OCI-LY1 (cell line): ENCODE results near the gene MNT.

Experiments
- H2AFZ ChIP-seq: fragments of 200-600 bp; sonication (generic), shearing (Covaris generic); 2 replicates; pipeline ENCODE4 v1.6.0; 2014; ENCODE audit warnings: antibody characterized with exemption, mild to moderate bottlenecking, low read length
- H3F3A ChIP-seq: fragments of 200-600 bp; sonication (generic), shearing (Covaris generic); 2 replicates; pipeline ENCODE4 v1.6.0; 2014; ENCODE audit warnings: mild to moderate bottlenecking, antibody characterized with exemption, low read length, moderate library complexity; ENCODE audit not compliant: insufficient read depth
- H3K27ac ChIP-seq: fragments of 200-600 bp; sonication (generic); 2 replicates; pipeline ENCODE4 v1.5.1; 2014; ENCODE audit warnings: low read length, mixed run types, mild to moderate bottlenecking, low read depth; ENCODE audit not compliant: poor library complexity, severe bottlenecking
- H3K27me3 ChIP-seq: fragments of 200-600 bp; sonication (generic); 2 replicates; pipeline ENCODE4 v1.6.0; 2014; ENCODE audit warnings: antibody characterized with exemption, mild to moderate bottlenecking, low read length, moderate library complexity; ENCODE audit not compliant: insufficient read depth
- H3K36me3 ChIP-seq: fragments of 200-600 bp; sonication (generic); 2 replicates; pipeline ENCODE4 v1.6.1; 2014; ENCODE audit warnings: mild to moderate bottlenecking, antibody characterized with exemption, low read length, moderate library complexity, mixed read lengths; ENCODE audit not compliant: insufficient read depth
- H3K4me1 ChIP-seq: fragments of 200-600 bp; sonication (generic); 2 replicates; pipeline ENCODE4 v1.5.1; 2014; ENCODE audit warnings: mild to moderate bottlenecking, low read length, moderate library complexity; ENCODE audit not compliant: insufficient read depth, severe bottlenecking
- H3K4me2 ChIP-seq: fragments of 200-600 bp; sonication (generic), shearing (Covaris generic); 2 replicates; pipeline ENCODE4 v1.6.1; 2014; ENCODE audit warnings: low read length
- H3K4me3 ChIP-seq: fragments of 200-600 bp; sonication (generic); 2 replicates; pipeline ENCODE4 v1.5.1; 2014; ENCODE audit warnings: low read length, low read depth, mild to moderate bottlenecking, mixed read lengths; ENCODE audit not compliant: poor library complexity, severe bottlenecking
- H3K79me2 ChIP-seq: fragments of 200-600 bp; shearing (Covaris generic); 2 replicates; pipeline ENCODE4 v1.6.1; 2016; ENCODE audit warnings: mixed run types, low read length, mixed read lengths; ENCODE audit not compliant: insufficient read depth
- H3K9ac ChIP-seq: fragments of 200-600 bp; sonication (generic), shearing (Covaris generic); 2 replicates; pipeline ENCODE4 v1.6.1; 2014; ENCODE audit warnings: mild to moderate bottlenecking, low read length, mixed read lengths
- H3K9me2 ChIP-seq: fragments of 200-600 bp; sonication (generic), shearing (Covaris generic); 2 replicates; pipeline ENCODE4 v1.6.1; 2014; ENCODE audit warnings: low read depth, mild to moderate bottlenecking, low read length, mixed read lengths
- H3K9me3 ChIP-seq: fragments of 200-600 bp; shearing (Covaris generic); 2 replicates; pipeline ENCODE4 v1.6.1; 2014; ENCODE audit warnings: low read length, mixed read lengths
- H4K20me1 ChIP-seq: fragments of 200-600 bp; sonication (generic), shearing (Covaris generic); 2 replicates; pipeline ENCODE4 v1.6.0; 2016; ENCODE audit warnings: mild to moderate bottlenecking, low read length; ENCODE audit not compliant: insufficient read depth
- CTCF ChIP-seq: fragments of 200-600 bp; sonication (generic), shearing (Covaris generic); IDR thresholded peaks from 2 replicates; pipeline ENCODE4 v1.5.1; 2017; ENCODE audit warnings: mild to moderate bottlenecking, antibody characterized with exemption, low read length, moderate library complexity, mixed read lengths
- EZH2 ChIP-seq: fragments of 200-600 bp; sonication (generic), shearing (Covaris generic); IDR thresholded peaks from 2 replicates; pipeline ENCODE4 v1.8.0; 2017; ENCODE audit warnings: borderline replicate concordance, mixed run types, mild to moderate bottlenecking, antibody characterized with exemption, low read length, moderate library complexity, mixed read lengths

The MNT gene

GRCh38 chr17:2400474-2400866 lies 390 bp downstream of the MNT start:
- Histone ChIP-seq H3F3A (no peaks in the 10 kb centered on the region; the same call in 1 of the 2 replicates), H3K9me2 (no peaks in the 10 kb centered on the region), H3K27me3 (no peaks in the 10 kb centered on the region), H3K36me3 (no peaks in the 10 kb centered on the region), H3K9ac (peak overlapping the region; percentile 80), H3K4me2 (peak overlapping the region; percentile 96), H2AFZ (no peak overlapping the region), H3K27ac (peak overlapping the region; percentile 68), H3K9me3 (no peaks in the 10 kb centered on the region), H4K20me1 (no peaks in the 10 kb centered on the region), H3K4me3 (peak overlapping the region; percentile 84), H3K4me1 (peaks cover 41% of the 10 kb centered on the region), H3K79me2 (no peaks in the 10 kb centered on the region)
- no peak for TF ChIP-seq CTCF
- no peak for TF ChIP-seq EZH2

- Histone ChIP-seq H3K4me1 (peaks cover 47% of the 10 kb centered on the region), H3K9me2 (no peaks in the 10 kb centered on the region), H3K9ac (peak overlapping the region; percentile 85), H3K36me3 (no peaks in the 10 kb centered on the region), H3K9me3 (no peaks in the 10 kb centered on the region), H4K20me1 (no peaks in the 10 kb centered on the region), H3F3A (no peaks in the 10 kb centered on the region), H2AFZ (no peak overlapping the region), H3K27ac (peak overlapping the region; percentile 68), H3K27me3 (no peaks in the 10 kb centered on the region), H3K4me2 (peak overlapping the region; percentile 96), H3K79me2 (no peaks in the 10 kb centered on the region), H3K4me3 (peak overlapping the region; percentile 84)
- peak; percentile 11; the same call in 1 of the 2 replicates for TF ChIP-seq CTCF
- no peak for TF ChIP-seq EZH2
Measured at GRCh38 chr17:2399572-2400473, 1.0 kb downstream of the MNT start.

- H3K9me3 ChIP-seq, result no peaks in the 10 kb centered on the region
- peaks cover 56% of the 10 kb centered on the region for H3K4me1 ChIP-seq
- peak overlapping the region; percentile 96 for H3K4me2 ChIP-seq
- H3K36me3 ChIP-seq, result no peaks in the 10 kb centered on the region; the same call in 1 of the 2 replicates
- no peaks in the 10 kb centered on the region for H3K27me3 ChIP-seq
- no peaks in the 10 kb centered on the region for H3F3A ChIP-seq
- peak overlapping the region; percentile 84 for H3K4me3 ChIP-seq
- peak overlapping the region; percentile 85 for H3K9ac ChIP-seq
- no peaks in the 10 kb centered on the region for H3K79me2 ChIP-seq
- H2AFZ ChIP-seq, result no peak overlapping the region
- H4K20me1 ChIP-seq, result no peaks in the 10 kb centered on the region
- H3K9me2 ChIP-seq, result no peaks in the 10 kb centered on the region
- peak overlapping the region; percentile 82 for H3K27ac ChIP-seq
- TF ChIP-seq CTCF, result 0 out of 2 replicates have a peak, but pooled peaks have one; percentile 5
- TF ChIP-seq EZH2, result no peak
Measured at GRCh38 chr17:2398655-2399571, 1.9 kb downstream of the MNT start.
